ENCODE data around the gene ASGR2. TPM values are rescaled to one million over a fixed set of nuclear protein-coding genes. Genes with fewer than 3 reads are reported as not detected.
A peak's percentile ranks its signal among the peaks of the same experiment; 100 is the strongest.

Gene ASGR2
- total and polyA plus RNA-seq, 2 of the 13 experiments (the other 11 are each of a cell fraction or from before 2014, with no cell fraction given), result 320 to 754 TPM

DNA sequence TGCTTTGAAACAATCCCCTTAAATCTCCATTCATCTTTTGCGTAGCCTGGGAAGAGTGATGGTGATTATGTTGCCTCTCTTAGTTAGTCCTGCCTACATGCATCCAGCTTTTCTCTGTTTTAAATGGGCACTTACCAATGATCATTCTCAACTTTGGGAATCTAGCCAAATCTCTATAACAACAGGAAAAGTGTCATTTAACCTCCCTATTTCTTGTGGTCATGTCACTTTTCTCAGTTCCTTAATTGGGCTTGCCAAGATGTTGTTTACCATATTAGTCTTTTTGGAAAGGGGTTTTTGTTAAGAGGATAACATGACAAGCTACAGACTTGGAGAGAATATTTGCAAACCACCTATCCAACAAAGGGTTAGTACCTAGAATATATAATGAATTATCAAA is 19.0 kb downstream of the ASGR2 start:
- in situ Hi-C loops (cut with HindIII; ENCODE audit: extremely low pct_ligation_motif_present, low pct_unique_long_range_greater_than_20kb), result no loop called here
- H3K4me1 ChIP-seq (ENCODE audit: insufficient read depth, low read length), result no peaks in the 10 kb centered on the region
- H3K9me3 ChIP-seq (ENCODE audit: low read length), result no peaks in the 10 kb centered on the region
- H4K20me1 ChIP-seq (ENCODE audit: insufficient read depth, low read length), result no peaks in the 10 kb centered on the region
- H3K9ac ChIP-seq (ENCODE audit: insufficient read depth, low read depth, low read length), result no peak overlapping the region
- intact Hi-C loops (cut with micrococcal nuclease; ENCODE audit: unreplicated experiment), result no loop called here
- POLR2A ChIA-PET, result interaction anchor here (1.7 kb wide), 1 partner anchor 17 kb away, joined by 4 read pairs; no protein-coding TSS in a partner anchor
- CTCF ChIA-PET (ENCODE audit: low intra/inter-chr PET ratio, low total read pairs), result no interaction called here
- no TSS peak for BruUV-seq (replicated peaks)
- H2AFZ ChIP-seq (ENCODE audit: low read length), result no peak overlapping the region
- ATAC-seq, result no peak
- no peak for DNase-seq (ENCODE audit: low spot score)
- no peak overlapping the region for H3K4me2 ChIP-seq (ENCODE audit: low read depth, low read length)
- no peaks in the 10 kb centered on the region for H3K27me3 ChIP-seq (ENCODE audit: control insufficient read depth in 1 of 2, insufficient read depth in 2 of 2, low read length in 2 of 2)
- 100% methylated on average over 1 of the region's 1 CpG for WGBS (ENCODE audit: low lambda C conversion rate)
- peaks cover 3 to 8% of the 10 kb centered on the region in 2 experiments; a peak in 3 of 5 replicates for H3K36me3 ChIP-seq (replicated peaks in 1 of 2; ENCODE audit: control insufficient read depth in 1 of 2, insufficient read depth in 2 of 2, low read length in 2 of 2)
- no peak overlapping the region for H3K4me3 ChIP-seq (replicated peaks in 1 of 3; ENCODE audit: insufficient read depth in 1 of 3, low read depth in 2 of 3, low read length in 3 of 3)
- H3K79me2 ChIP-seq (ENCODE audit: insufficient read depth, low read length), result no peaks in the 10 kb centered on the region
- FAIRE-seq, result no peak
- no peak overlapping the region for H3K27ac ChIP-seq (ENCODE audit: extremely low read length, insufficient read depth, low read length)
- no peak for TF ChIP-seq SRSF1 (optimal IDR thresholded peaks at IDR 0.05; ENCODE audit: low read depth, low read length)

DNA sequence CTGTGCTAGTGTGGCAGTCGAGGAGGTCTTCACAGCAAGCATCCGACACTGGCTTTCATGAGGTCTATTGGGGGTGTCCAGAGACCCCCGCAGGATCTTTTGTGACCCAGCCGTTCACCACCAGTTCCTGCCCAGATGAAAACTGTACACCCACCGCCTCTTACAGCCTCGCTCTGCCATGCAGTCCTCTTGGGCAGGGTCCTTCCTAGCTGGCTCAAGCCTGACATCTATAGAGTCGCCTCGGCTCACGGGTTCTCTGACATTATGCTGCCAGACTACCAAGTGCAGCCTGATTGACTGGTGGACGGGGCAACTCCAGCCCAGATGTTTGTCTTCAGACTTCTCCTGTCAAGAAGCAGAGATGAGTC is 20.0 kb downstream of the ASGR2 start:
- Histone ChIP-seq H3K9me3 (ENCODE audit: low read length) (no peaks in the 10 kb centered on the region), H3K4me2 (ENCODE audit: low read depth, low read length) (no peak overlapping the region), H2AFZ (ENCODE audit: low read length) (no peak overlapping the region), H3K36me3 (replicated peaks in 1 of 2; ENCODE audit: control insufficient read depth in 1 of 2, insufficient read depth in 2 of 2, low read length in 2 of 2) (peaks cover 2 to 7% of the 10 kb centered on the region in 2 experiments; a peak in 3 of 5 replicates), H3K4me3 (replicated peaks in 1 of 3; ENCODE audit: insufficient read depth in 1 of 3, low read depth in 2 of 3, low read length in 3 of 3) (no peak overlapping the region), H3K79me2 (ENCODE audit: insufficient read depth, low read length) (no peaks in the 10 kb centered on the region), H3K9ac (ENCODE audit: insufficient read depth, low read depth, low read length) (no peak overlapping the region), H3K27me3 (ENCODE audit: control insufficient read depth in 1 of 2, insufficient read depth in 2 of 2, low read length in 2 of 2) (no peaks in the 10 kb centered on the region), H4K20me1 (ENCODE audit: insufficient read depth, low read length) (no peaks in the 10 kb centered on the region), H3K27ac (ENCODE audit: extremely low read length, insufficient read depth, low read length) (no peak overlapping the region), H3K4me1 (ENCODE audit: insufficient read depth, low read length) (peaks cover 9% of the 10 kb centered on the region)
- DNase-seq (ENCODE audit: low spot score), result no peak
- TF ChIP-seq NBN (conservative IDR thresholded peaks at IDR 0.05), result no peak
- TF ChIP-seq REPIN1 (CRISPR knock-in tag; IDR thresholded peaks at IDR 0.05; ENCODE audit: borderline replicate concordance, low read depth), result no peak
- no peak for TF ChIP-seq ZNF160 (CRISPR knock-in tag; IDR thresholded peaks at IDR 0.05)
- TF ChIP-seq KDM2A (CRISPR knock-in tag; IDR thresholded peaks at IDR 0.05; ENCODE audit: borderline replicate concordance, low read depth), result no peak
- TF ChIP-seq HHEX (CRISPR knock-in tag; IDR thresholded peaks at IDR 0.05), result no peak
- TF ChIP-seq ZSCAN20 (CRISPR knock-in tag; IDR thresholded peaks at IDR 0.05; ENCODE audit: borderline replicate concordance), result no peak
- TF ChIP-seq SUZ12 (IDR thresholded peaks at IDR 0.05; ENCODE audit: low read depth, low read length), result no peak
- TF ChIP-seq, protein P1, sequence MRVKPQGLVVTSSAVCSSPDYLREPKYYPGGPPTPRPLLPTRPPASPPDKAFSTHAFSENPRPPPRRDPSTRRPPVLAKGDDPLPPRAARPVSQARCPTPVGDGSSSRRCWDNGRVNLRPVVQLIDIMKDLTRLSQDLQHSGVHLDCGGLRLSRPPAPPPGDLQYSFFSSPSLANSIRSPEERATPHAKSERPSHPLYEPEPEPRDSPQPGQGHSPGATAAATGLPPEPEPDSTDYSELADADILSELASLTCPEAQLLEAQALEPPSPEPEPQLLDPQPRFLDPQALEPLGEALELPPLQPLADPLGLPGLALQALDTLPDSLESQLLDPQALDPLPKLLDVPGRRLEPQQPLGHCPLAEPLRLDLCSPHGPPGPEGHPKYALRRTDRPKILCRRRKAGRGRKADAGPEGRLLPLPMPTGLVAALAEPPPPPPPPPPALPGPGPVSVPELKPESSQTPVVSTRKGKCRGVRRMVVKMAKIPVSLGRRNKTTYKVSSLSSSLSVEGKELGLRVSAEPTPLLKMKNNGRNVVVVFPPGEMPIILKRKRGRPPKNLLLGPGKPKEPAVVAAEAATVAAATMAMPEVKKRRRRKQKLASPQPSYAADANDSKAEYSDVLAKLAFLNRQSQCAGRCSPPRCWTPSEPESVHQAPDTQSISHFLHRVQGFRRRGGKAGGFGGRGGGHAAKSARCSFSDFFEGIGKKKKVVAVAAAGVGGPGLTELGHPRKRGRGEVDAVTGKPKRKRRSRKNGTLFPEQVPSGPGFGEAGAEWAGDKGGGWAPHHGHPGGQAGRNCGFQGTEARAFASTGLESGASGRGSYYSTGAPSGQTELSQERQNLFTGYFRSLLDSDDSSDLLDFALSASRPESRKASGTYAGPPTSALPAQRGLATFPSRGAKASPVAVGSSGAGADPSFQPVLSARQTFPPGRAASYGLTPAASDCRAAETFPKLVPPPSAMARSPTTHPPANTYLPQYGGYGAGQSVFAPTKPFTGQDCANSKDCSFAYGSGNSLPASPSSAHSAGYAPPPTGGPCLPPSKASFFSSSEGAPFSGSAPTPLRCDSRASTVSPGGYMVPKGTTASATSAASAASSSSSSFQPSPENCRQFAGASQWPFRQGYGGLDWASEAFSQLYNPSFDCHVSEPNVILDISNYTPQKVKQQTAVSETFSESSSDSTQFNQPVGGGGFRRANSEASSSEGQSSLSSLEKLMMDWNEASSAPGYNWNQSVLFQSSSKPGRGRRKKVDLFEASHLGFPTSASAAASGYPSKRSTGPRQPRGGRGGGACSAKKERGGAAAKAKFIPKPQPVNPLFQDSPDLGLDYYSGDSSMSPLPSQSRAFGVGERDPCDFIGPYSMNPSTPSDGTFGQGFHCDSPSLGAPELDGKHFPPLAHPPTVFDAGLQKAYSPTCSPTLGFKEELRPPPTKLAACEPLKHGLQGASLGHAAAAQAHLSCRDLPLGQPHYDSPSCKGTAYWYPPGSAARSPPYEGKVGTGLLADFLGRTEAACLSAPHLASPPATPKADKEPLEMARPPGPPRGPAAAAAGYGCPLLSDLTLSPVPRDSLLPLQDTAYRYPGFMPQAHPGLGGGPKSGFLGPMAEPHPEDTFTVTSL (CRISPR knock-in tag; IDR thresholded peaks at IDR 0.05; ENCODE audit: borderline replicate concordance), result no peak
- no peak for TF ChIP-seq ZNF282 (IDR thresholded peaks at IDR 0.05; ENCODE audit: partially characterized antibody)
- TF ChIP-seq PITX1 (CRISPR knock-in tag; IDR thresholded peaks at IDR 0.05), result no peak
- TF ChIP-seq, protein P2, sequence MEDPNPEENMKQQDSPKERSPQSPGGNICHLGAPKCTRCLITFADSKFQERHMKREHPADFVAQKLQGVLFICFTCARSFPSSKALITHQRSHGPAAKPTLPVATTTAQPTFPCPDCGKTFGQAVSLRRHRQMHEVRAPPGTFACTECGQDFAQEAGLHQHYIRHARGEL (CRISPR knock-in tag; IDR thresholded peaks at IDR 0.05), result no peak
- TF ChIP-seq ZFP36L1 (CRISPR knock-in tag; IDR thresholded peaks at IDR 0.05), result no peak
- TF ChIP-seq YEATS4 (CRISPR knock-in tag; IDR thresholded peaks at IDR 0.05; ENCODE audit: borderline replicate concordance), result no peak
- POLR2A ChIA-PET, result interaction anchor here (1.1 kb wide), 1 partner anchor 20 kb away, joined by 3 read pairs; the partner anchor contains the start of gene ASGR2
- WGBS (ENCODE audit: low lambda C conversion rate), result 99% methylated on average over 9 of the region's 10 CpGs
- CTCF ChIA-PET (ENCODE audit: low intra/inter-chr PET ratio, low total read pairs), result no interaction called here
- in situ Hi-C loops (cut with HindIII; ENCODE audit: extremely low pct_ligation_motif_present, low pct_unique_long_range_greater_than_20kb) (loop anchor here (5.0 kb wide), 1 partner anchor 42 kb away; no protein-coding TSS in a partner anchor), intact Hi-C loops (cut with micrococcal nuclease; ENCODE audit: unreplicated experiment) (no loop called here)
- BruUV-seq (replicated peaks), result no TSS peak
- ATAC-seq, result peak; percentile 49
- no peak for FAIRE-seq
